H1 (cell line): ENCODE results near the gene TCEANC. TPM values are rescaled to one million over a fixed set of nuclear protein-coding genes. Genes with fewer than 3 reads are reported as not detected.
"Not testable (repeated sequence)": the region's sequence is repeated elsewhere in the genome, so short reads cannot be mapped to it uniquely, and the experiment has no call there.

Experiments used
- CTCF ChIA-PET: fragments of 300-600 bp; sonication (Branson Sonifier 250); formaldehyde crosslinking; loops from one replicate; lab custom pipeline; 2021; ENCODE audit not compliant: partially characterized antibody; lab: Charles Lee
- POLR2A ChIA-PET: fragments of 300-600 bp; sonication (Branson Sonifier 250); formaldehyde crosslinking; loops from one replicate; lab custom pipeline; 2021; ENCODE audit warnings: inconsistent platforms; ENCODE audit not compliant: partially characterized antibody; lab: Charles Lee
- DNase-seq, 2 experiments: peaks; one replicate each; pipeline versions ENCODE4 v3.0.0 to v3.0.0-alpha.2; 2010 to 2022; ENCODE audit warnings: low spot score in 2 of 2, low read depth in 1 of 2, mixed read lengths in 1 of 2
- FAIRE-seq: peaks from 2 replicates; lab custom pipeline; 2011; peaks lifted over from hg19 to GRCh38; lab: Jason Lieb, UNC
- H2AFZ ChIP-seq: 2 replicates; pipeline ENCODE4 v1.8.1; 2012; ENCODE audit warnings: low read length, inconsistent platforms
- H2AK5ac ChIP-seq: 2 replicates; pipeline ENCODE4 v1.6.1; 2013; ENCODE audit warnings: low read depth, low read length
- H2BK120ac ChIP-seq: replicated peaks from 2 replicates; pipeline ENCODE3; 2013; ENCODE audit warnings: low read depth, low read length, inconsistent platforms
- H2BK12ac ChIP-seq: 2 replicates; pipeline ENCODE4 v1.6.1; 2013; ENCODE audit warnings: low read depth, low read length
- H2BK15ac ChIP-seq: 2 replicates; pipeline ENCODE4 v1.6.1; 2013; ENCODE audit warnings: low read length
- H2BK20ac ChIP-seq: 2 replicates; pipeline ENCODE4 v1.6.1; 2013; ENCODE audit warnings: low read length
- H2BK5ac ChIP-seq: 2 replicates; pipeline ENCODE4 v1.6.1; 2013; ENCODE audit warnings: low read depth, low read length
- H3K14ac ChIP-seq: 2 replicates; pipeline ENCODE4 v1.6.1; 2013; ENCODE audit warnings: inconsistent platforms; ENCODE audit not compliant: insufficient read length
- H3K18ac ChIP-seq: 2 replicates; pipeline ENCODE4 v1.6.1; 2013; ENCODE audit warnings: low read length; ENCODE audit errors: extremely low read depth
- H3K23ac ChIP-seq: 2 replicates; pipeline ENCODE4 v1.6.1; 2013; ENCODE audit warnings: inconsistent platforms; ENCODE audit not compliant: insufficient read length
- H3K23me2 ChIP-seq: 2 replicates; pipeline ENCODE4 v1.6.1; 2013; ENCODE audit warnings: low read depth, low read length
- H3K27ac ChIP-seq: 2 replicates; pipeline ENCODE4 v1.6.1; 2011; ENCODE audit warnings: low read depth, low read length, inconsistent platforms
- H3K27me3 ChIP-seq, 4 experiments: replicated peaks in 1 of 4; 1 replicate in 1 of 4; 2 replicates in 3 of 4; pipeline versions ENCODE4 v1.6.1 to v1.8.1; 2011 to 2013; ENCODE audit warnings: low read length in 3 of 4, mild to moderate bottlenecking in 3 of 4, inconsistent platforms in 2 of 4, mixed read lengths in 2 of 4, moderate library complexity in 1 of 4; ENCODE audit not compliant: control insufficient read depth in 3 of 4, insufficient read depth in 3 of 4; ENCODE audit errors: extremely low read depth in 1 of 4
- H3K36me3 ChIP-seq, 4 experiments: 2 replicates each; pipeline versions ENCODE4 v1.6.1 to v1.8.1; 2011 to 2013; ENCODE audit warnings: mild to moderate bottlenecking in 4 of 4, low read length in 3 of 4, moderate library complexity in 2 of 4, control low read depth in 1 of 4, inconsistent platforms in 1 of 4; ENCODE audit not compliant: insufficient read depth in 4 of 4, control insufficient read depth in 2 of 4
- H3K4ac ChIP-seq: replicated peaks from 2 replicates; pipeline ENCODE3; 2013; ENCODE audit warnings: low read length, low read depth, mixed read lengths, inconsistent platforms; ENCODE audit not compliant: insufficient read length
- H3K4me1 ChIP-seq, 4 experiments: replicated peaks in 1 of 4; 1 replicate in 1 of 4; 2 replicates in 3 of 4; pipeline versions ENCODE4 v1.6.1 to v1.8.1; 2011 to 2013; ENCODE audit warnings: low read length in 3 of 4, inconsistent platforms in 2 of 4, mixed read lengths in 1 of 4; ENCODE audit not compliant: insufficient read depth in 4 of 4, control insufficient read depth in 3 of 4
- H3K4me2 ChIP-seq, 2 experiments: 2 replicates each; pipeline versions ENCODE4 v1.6.1 to v1.8.1; 2011 to 2013; ENCODE audit warnings: low read depth in 2 of 2, low read length in 2 of 2, control low read depth in 1 of 2, inconsistent platforms in 1 of 2, mild to moderate bottlenecking in 1 of 2; ENCODE audit not compliant: insufficient read depth in 1 of 2
- H3K4me3 ChIP-seq, 4 experiments: fragments of 200-600, 300-600 bp in 1 of 4; sonication (generic), shearing (Covaris generic), sonication (Bioruptor Twin) in 1 of 4; 2 replicates each; pipeline versions ENCODE4 v1.5.1 to v1.8.1; 2011 to 2016; ENCODE audit warnings: low read length in 4 of 4, low read depth in 3 of 4, control low read depth in 2 of 4, inconsistent platforms in 2 of 4, mild to moderate bottlenecking in 2 of 4, mixed read lengths in 1 of 4, moderate library complexity in 1 of 4; ENCODE audit not compliant: insufficient read depth in 2 of 4; ENCODE audit errors: extremely low read depth in 1 of 4
- H3K56ac ChIP-seq: replicated peaks from 2 replicates; pipeline ENCODE3; 2013; ENCODE audit warnings: low read depth, mild to moderate bottlenecking, mixed read lengths, low read length, inconsistent platforms; ENCODE audit not compliant: insufficient read length
- H3K79me1 ChIP-seq: 2 replicates; pipeline ENCODE4 v1.6.1; 2013; ENCODE audit warnings: low read depth, low read length, control low read depth
- H3K79me2 ChIP-seq, 2 experiments: 2 replicates each; pipeline versions ENCODE4 v1.6.1 to v1.8.1; 2012 to 2013; ENCODE audit warnings: low read length in 2 of 2, mild to moderate bottlenecking in 2 of 2, inconsistent platforms in 1 of 2; ENCODE audit not compliant: insufficient read depth in 2 of 2, control insufficient read depth in 1 of 2
- H3K9ac ChIP-seq, 4 experiments: replicated peaks in 1 of 4; 1 replicate in 1 of 4; 2 replicates in 3 of 4; pipeline versions ENCODE4 v1.6.1 to v1.8.1; 2011 to 2013; ENCODE audit warnings: low read depth in 3 of 4, low read length in 3 of 4, control low read depth in 2 of 4, mild to moderate bottlenecking in 2 of 4, moderate library complexity in 2 of 4, inconsistent platforms in 1 of 4; ENCODE audit errors: extremely low read depth in 1 of 4
- H3K9me3 ChIP-seq, 2 experiments: 2 replicates each; pipeline versions ENCODE4 v1.6.1 to v1.8.1; 2012 to 2013; ENCODE audit warnings: mild to moderate bottlenecking in 2 of 2, moderate library complexity in 2 of 2, control low read depth in 1 of 2, inconsistent platforms in 1 of 2, low read depth in 1 of 2, low read length in 1 of 2, mixed read lengths in 1 of 2; ENCODE audit not compliant: insufficient read depth in 2 of 2
- H4K20me1 ChIP-seq, 2 experiments: replicated peaks in 1 of 2; 2 replicates each; pipeline versions ENCODE3 to v1.8.1; 2011 to 2013; ENCODE audit warnings: inconsistent platforms in 2 of 2, low read length in 2 of 2, mild to moderate bottlenecking in 1 of 2; ENCODE audit not compliant: insufficient read depth in 2 of 2, control insufficient read depth in 1 of 2
- H4K5ac ChIP-seq: 2 replicates; pipeline ENCODE4 v1.6.1; 2013; ENCODE audit warnings: low read length, low read depth, mixed read lengths, inconsistent platforms; ENCODE audit not compliant: insufficient read length
- H4K8ac ChIP-seq: 2 replicates; pipeline ENCODE4 v1.8.0; 2013; ENCODE audit warnings: mild to moderate bottlenecking, moderate library complexity, low read length, inconsistent platforms; ENCODE audit not compliant: insufficient read depth; ENCODE audit errors: extremely low read depth
- H4K91ac ChIP-seq: replicated peaks from 2 replicates; pipeline ENCODE3; 2013; ENCODE audit warnings: low read length, mixed read lengths, inconsistent platforms; ENCODE audit not compliant: insufficient read length
- WGBS, 2 experiments: shearing (Covaris generic) in 1 of 2; methylation state at CpG; one replicate each; pipeline versions ENCODE4 v1.1.6 to v1.1.7; 2013 to 2015; ENCODE audit warnings: low lambda C conversion rate in 2 of 2, mixed read lengths in 2 of 2, inconsistent platforms in 1 of 2, low coverage in 1 of 2, missing lambda C conversion rate in 1 of 2; ENCODE audit not compliant: insufficient replicate concordance in 2 of 2, insufficient coverage in 1 of 2, insufficient read length in 1 of 2; ENCODE audit errors: extremely low coverage in 1 of 2, missing lambda C conversion rate in 1 of 2; 5-methylcytosine and 5-hydroxymethylcytosine counted together
- polyA plus RNA-seq, 7 experiments: library from polyadenylated mRNA; depleted of rRNA in 3 of 7; stranded (reverse) in 5 of 7; unstranded in 2 of 7; fragments of >200 nt in 5 of 7; fragments of 200-250 nt in 2 of 7; gene quantifications; 1 replicate in 5 of 7; 2 replicates in 1 of 7; 4 replicates in 1 of 7; pipeline versions ENCODE4 v1.2.1 to v1.2.3, GENCODE V29; 2011 to 2013; ENCODE audit warnings: missing spikeins in 2 of 7, mixed read lengths in 2 of 7
- total RNA-seq: library from RNA; stranded (reverse); fragmentation: NEBNext Ultra II Directional; extraction: Animal tissue kit (Norgen Biotek cat#: 25700); gene quantifications from 2 replicates; pipeline ENCODE4 v1.2.1, GENCODE V29; 2021

TCEANC gene
- total and polyA plus RNA-seq, 2 of the 8 experiments (the other 6 are each of a cell fraction or from before 2014, with no cell fraction given): 0.88 to 2.0 TPM

GRCh38 chrX:13648336-13648735, 4.6 kb upstream of the TCEANC start:
- CTCF ChIA-PET: interaction anchor here (0.6 kb wide), 1 partner anchor 117 kb away, joined by 3 read pairs; no protein-coding TSS in a partner anchor

More at GRCh38 chrX:13648336-13648735, 4.6 kb upstream of the TCEANC start:
- H3K79me1 ChIP-seq, H3K4me2 ChIP-seq, H2BK20ac ChIP-seq, H2AK5ac ChIP-seq, H2BK120ac ChIP-seq, H3K79me2 ChIP-seq, H3K27ac ChIP-seq, DNase-seq, H3K23me2 ChIP-seq, H3K9me3 ChIP-seq, POLR2A ChIA-PET, FAIRE-seq, H2BK15ac ChIP-seq, H3K23ac ChIP-seq, H2AFZ ChIP-seq, H2BK5ac ChIP-seq, H3K36me3 ChIP-seq, H3K18ac ChIP-seq, H3K4me3 ChIP-seq, H4K8ac ChIP-seq, H3K4ac ChIP-seq, H3K14ac ChIP-seq, H4K91ac ChIP-seq, H3K27me3 ChIP-seq, H2BK12ac ChIP-seq, H3K9ac ChIP-seq, H3K56ac ChIP-seq, H4K5ac ChIP-seq, H3K4me1 ChIP-seq, H4K20me1 ChIP-seq: not testable (repeated sequence)
- 68% methylated on average over 2 of the region's 2 CpGs; no CpG with 5 or more reads in 1 of the 2 experiments for WGBS, 2 experiments
